Endodermal cell (in vitro differentiated cells): ENCODE measurements around the gene CYP2D6. TPM values are rescaled to one million over a fixed set of nuclear protein-coding genes. Genes with fewer than 3 reads are reported as not detected.
A peak's percentile ranks its signal among the peaks of the same experiment; 100 is the strongest.
"Not testable (repeated sequence)": the region's sequence is repeated elsewhere in the genome, so short reads cannot be mapped to it uniquely, and the experiment has no call there.

Experiments used
- DNase-seq: peaks from one replicate; pipeline ENCODE4 v3.0.0-alpha.2; 2017
- H3K27ac ChIP-seq: 2 replicates; pipeline ENCODE4 v1.5.1; 2013; ENCODE audit warnings: mild to moderate bottlenecking, low read depth, low read length, moderate library complexity
- H3K27me3 ChIP-seq: 2 replicates; pipeline ENCODE4 v1.6.1; 2013; ENCODE audit warnings: mild to moderate bottlenecking, low read length, moderate library complexity; ENCODE audit not compliant: insufficient read depth, control insufficient read depth, poor library complexity, severe bottlenecking
- H3K36me3 ChIP-seq: 2 replicates; pipeline ENCODE4 v1.7.0; 2013; ENCODE audit warnings: mild to moderate bottlenecking, low read length, moderate library complexity; ENCODE audit not compliant: control insufficient read depth, insufficient read depth
- H3K4me1 ChIP-seq: one replicate; pipeline ENCODE4 v1.7.0; 2013; ENCODE audit warnings: low read length; ENCODE audit not compliant: control insufficient read depth, insufficient read depth
- H3K4me3 ChIP-seq: 2 replicates; pipeline ENCODE4 v1.5.1; 2013; ENCODE audit warnings: mild to moderate bottlenecking, low read length, moderate library complexity
- H3K9ac ChIP-seq: 2 replicates; pipeline ENCODE4 v1.6.1; 2013; ENCODE audit warnings: mild to moderate bottlenecking, low read length, moderate library complexity; ENCODE audit not compliant: poor library complexity, severe bottlenecking; ENCODE audit errors: extremely low read depth
- H3K9me3 ChIP-seq: 2 replicates; pipeline ENCODE4 v1.6.1; 2013; ENCODE audit warnings: mild to moderate bottlenecking, low read length, moderate library complexity; ENCODE audit not compliant: control insufficient read depth
- H3K27ac Mint-ChIP-seq: 2 replicates; pipeline ENCODE4 v1.8.0; 2020; ENCODE audit warnings: mixed read lengths
- H3K27me3 Mint-ChIP-seq: 2 replicates; pipeline ENCODE4 v1.8.0; 2021; ENCODE audit warnings: mild to moderate bottlenecking, mixed read lengths; ENCODE audit not compliant: insufficient read depth
- H3K36me3 Mint-ChIP-seq: 2 replicates; pipeline ENCODE4 v1.8.0; 2020; ENCODE audit warnings: low read depth, mixed read lengths
- H3K4me1 Mint-ChIP-seq: 2 replicates; pipeline ENCODE4 v1.8.0; 2020; ENCODE audit warnings: mixed read lengths
- H3K4me3 Mint-ChIP-seq: 2 replicates; pipeline ENCODE4 v1.8.0; 2020; ENCODE audit warnings: mild to moderate bottlenecking, moderate library complexity, mixed read lengths
- H3K9me3 Mint-ChIP-seq: 2 replicates; pipeline ENCODE4 v1.8.0; 2020; ENCODE audit warnings: mild to moderate bottlenecking, mixed read lengths
- WGBS, 2 experiments: methylation state at CpG; one replicate each; pipeline versions ENCODE4 v1.1.5 to v1.1.7; 2013; ENCODE audit warnings: missing lambda C conversion rate in 2 of 2, mixed read lengths in 1 of 2; ENCODE audit not compliant: insufficient coverage in 1 of 2, insufficient read length in 1 of 2; 5-methylcytosine and 5-hydroxymethylcytosine counted together
- total RNA-seq, 2 donors: library from RNA; stranded (reverse); fragmentation: NEBNext Ultra II Directional in 1 of 2; extraction: Animal tissue kit (Norgen Biotek cat#: 25700) in 1 of 2; gene quantifications; 2 replicates in 1 of 2; 3 replicates in 1 of 2; pipeline ENCODE4 v1.2.1, GENCODE V29; 2021
- TF ChIP-seq, protein P1 (sequence below): fragments of 200-600 bp; sonication (generic); conservative IDR thresholded peaks from 2 replicates; pipeline ENCODE4 v1.5.0; 2021; ENCODE audit warnings: antibody characterized with exemption, mild to moderate bottlenecking

Gene CYP2D6
- total RNA-seq, 2 donors from 2014 or later, result 5.6 to 10.9 TPM

GRCh38 chr22:42152661-42153270, 22.2 kb upstream of the CYP2D6 start:
- Mint-ChIP-seq H3K27me3 (no peaks in the 10 kb centered on the region), H3K4me3 (no peak overlapping the region), H3K36me3 (peaks cover 59% of the 10 kb centered on the region), H3K27ac (no peak overlapping the region), H3K4me1 (no peaks in the 10 kb centered on the region), H3K9me3 (no peaks in the 10 kb centered on the region)
- DNase-seq, result no peak
- H3K27me3 ChIP-seq, result no peaks in the 10 kb centered on the region
- H3K36me3 ChIP-seq, result peaks cover 44% of the 10 kb centered on the region
- no peak overlapping the region for H3K9ac ChIP-seq
- 95% methylated on average over 30 to 42 of the region's 42 CpGs for WGBS, 2 experiments
- no peak overlapping the region for H3K27ac ChIP-seq
- no peak overlapping the region for H3K4me3 ChIP-seq
- no peaks in the 10 kb centered on the region for H3K4me1 ChIP-seq
- TF ChIP-seq, protein P1, sequence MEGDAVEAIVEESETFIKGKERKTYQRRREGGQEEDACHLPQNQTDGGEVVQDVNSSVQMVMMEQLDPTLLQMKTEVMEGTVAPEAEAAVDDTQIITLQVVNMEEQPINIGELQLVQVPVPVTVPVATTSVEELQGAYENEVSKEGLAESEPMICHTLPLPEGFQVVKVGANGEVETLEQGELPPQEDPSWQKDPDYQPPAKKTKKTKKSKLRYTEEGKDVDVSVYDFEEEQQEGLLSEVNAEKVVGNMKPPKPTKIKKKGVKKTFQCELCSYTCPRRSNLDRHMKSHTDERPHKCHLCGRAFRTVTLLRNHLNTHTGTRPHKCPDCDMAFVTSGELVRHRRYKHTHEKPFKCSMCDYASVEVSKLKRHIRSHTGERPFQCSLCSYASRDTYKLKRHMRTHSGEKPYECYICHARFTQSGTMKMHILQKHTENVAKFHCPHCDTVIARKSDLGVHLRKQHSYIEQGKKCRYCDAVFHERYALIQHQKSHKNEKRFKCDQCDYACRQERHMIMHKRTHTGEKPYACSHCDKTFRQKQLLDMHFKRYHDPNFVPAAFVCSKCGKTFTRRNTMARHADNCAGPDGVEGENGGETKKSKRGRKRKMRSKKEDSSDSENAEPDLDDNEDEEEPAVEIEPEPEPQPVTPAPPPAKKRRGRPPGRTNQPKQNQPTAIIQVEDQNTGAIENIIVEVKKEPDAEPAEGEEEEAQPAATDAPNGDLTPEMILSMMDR, result no peak
- H3K9me3 ChIP-seq, result no peaks in the 10 kb centered on the region

DNA sequence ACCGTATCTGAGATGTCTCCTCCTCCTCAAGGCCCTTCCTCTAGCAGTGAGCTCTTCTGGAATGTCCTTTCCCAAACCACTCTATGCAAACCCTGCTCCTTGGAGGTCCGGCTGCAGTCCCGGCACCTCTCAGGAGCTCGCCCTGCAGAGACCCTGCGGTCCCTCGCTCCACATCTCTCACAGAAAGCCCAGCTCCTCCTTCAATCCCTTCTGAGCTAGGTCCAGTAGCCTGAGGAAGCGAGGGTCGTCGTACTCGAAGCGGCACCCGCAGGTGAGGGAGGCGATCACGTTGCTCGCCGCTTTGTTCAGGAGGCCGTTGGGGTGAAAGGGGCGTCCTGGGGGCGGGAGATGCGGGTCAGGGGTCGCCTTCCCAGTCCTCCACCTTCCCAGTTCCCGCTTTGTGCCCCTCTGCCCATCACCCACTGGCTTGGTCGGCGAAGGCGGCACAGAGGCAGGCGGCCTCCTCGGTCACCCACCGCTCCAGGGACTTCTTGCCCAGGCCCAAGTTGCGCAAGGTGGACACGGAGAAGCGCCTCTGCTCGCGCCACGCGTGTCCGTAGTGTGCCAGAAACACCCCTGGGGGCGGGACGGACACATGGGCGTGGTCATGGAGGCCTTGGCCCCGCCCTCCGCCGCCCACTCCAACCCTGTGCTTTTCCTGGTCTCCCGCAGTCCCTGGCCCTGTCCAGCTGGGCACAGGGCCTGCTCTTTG, 21.5 kb upstream of the CYP2D6 start:
- H3K27ac Mint-ChIP-seq, result peak overlapping the region; percentile 23
- whole genome bisulfite sequencing, 2 experiments, result 94% methylated on average over 23 to 43 of the region's 43 CpGs

GRCh38 chr22:42150727-42151590, 20.3 kb upstream of the CYP2D6 start:
- Mint-ChIP-seq H3K4me1 (no peaks in the 10 kb centered on the region), H3K27ac (no peak overlapping the region), H3K36me3 (peaks cover 61% of the 10 kb centered on the region), H3K27me3 (no peaks in the 10 kb centered on the region), H3K4me3 (no peak overlapping the region), H3K9me3 (no peaks in the 10 kb centered on the region)
- Histone ChIP-seq H3K27me3 (no peaks in the 10 kb centered on the region), H3K27ac (no peak overlapping the region), H3K9ac (no peak overlapping the region), H3K36me3 (peaks cover 35% of the 10 kb centered on the region), H3K4me3 (no peak overlapping the region), H3K4me1 (no peaks in the 10 kb centered on the region), H3K9me3 (no peaks in the 10 kb centered on the region)
- 96 to 97% methylated on average over 11 to 27 of the region's 27 CpGs for WGBS, 2 experiments
- TF ChIP-seq, protein P1, result no peak
- no peak for DNase-seq

More for the DNA sequence above, 21.5 kb upstream of the CYP2D6 start:
- TF ChIP-seq, protein P1, result no peak
- Mint-ChIP-seq H3K4me3 (no peak overlapping the region), H3K9me3 (no peaks in the 10 kb centered on the region), H3K36me3 (peaks cover 64% of the 10 kb centered on the region), H3K27me3 (no peaks in the 10 kb centered on the region), H3K4me1 (no peaks in the 10 kb centered on the region)
- Histone ChIP-seq H3K27me3 (no peaks in the 10 kb centered on the region), H3K9ac (no peak overlapping the region), H3K27ac (no peak overlapping the region), H3K36me3 (peaks cover 39% of the 10 kb centered on the region), H3K4me1 (no peaks in the 10 kb centered on the region), H3K9me3 (no peaks in the 10 kb centered on the region), H3K4me3 (no peak overlapping the region)
- no peak for DNase-seq

GRCh38 chr22:42149798-42150197, 19.2 kb upstream of the CYP2D6 start:
- H3K4me3 Mint-ChIP-seq, H3K27me3 ChIP-seq, H3K27me3 Mint-ChIP-seq, H3K27ac Mint-ChIP-seq, H3K9me3 ChIP-seq, H3K4me1 Mint-ChIP-seq, H3K9ac ChIP-seq, H3K27ac ChIP-seq, H3K4me1 ChIP-seq, DNase-seq, H3K4me3 ChIP-seq, H3K9me3 Mint-ChIP-seq: not testable (repeated sequence)
- WGBS, 2 experiments, result 95% methylated on average over 7 to 10 of the region's 16 CpGs
- H3K36me3 ChIP-seq, result peaks cover 31% of the 10 kb centered on the region
- H3K36me3 Mint-ChIP-seq, result peaks cover 59% of the 10 kb centered on the region
